GM21390 (cell line): ENCODE data around the gene RSPH1.
"Not testable (repeated sequence)": the region's sequence is repeated elsewhere in the genome, so short reads cannot be mapped to it uniquely, and the experiment has no call there.

Experiments used
- ATAC-seq: cut with Tn5 transposase; IDR thresholded peaks from one replicate; pipeline ENCODE4 v1.9.1; 2021; ENCODE audit not compliant: unreplicated experiment

RSPH1 gene

DNA sequence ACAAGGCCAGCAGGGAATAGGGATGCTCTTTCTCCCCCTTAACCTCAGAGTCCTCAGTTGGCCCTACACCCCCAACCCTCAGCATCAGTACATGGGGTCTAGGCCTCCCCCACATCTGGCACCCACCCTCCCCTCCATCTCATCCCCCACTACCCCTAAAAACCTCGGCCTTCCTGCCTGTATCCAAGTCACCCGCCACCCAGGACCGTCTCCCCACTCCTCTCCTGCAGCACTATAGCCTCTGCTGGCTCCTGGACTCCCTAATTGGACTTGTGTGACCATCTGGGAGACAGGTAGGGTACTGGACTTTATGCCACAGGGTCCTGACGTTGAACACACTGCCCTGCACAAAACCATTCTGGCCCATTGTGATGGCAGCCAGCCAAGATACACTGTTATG lies 6.0 kb downstream of the RSPH1 start:
- ATAC-seq, result no peak

DNA sequence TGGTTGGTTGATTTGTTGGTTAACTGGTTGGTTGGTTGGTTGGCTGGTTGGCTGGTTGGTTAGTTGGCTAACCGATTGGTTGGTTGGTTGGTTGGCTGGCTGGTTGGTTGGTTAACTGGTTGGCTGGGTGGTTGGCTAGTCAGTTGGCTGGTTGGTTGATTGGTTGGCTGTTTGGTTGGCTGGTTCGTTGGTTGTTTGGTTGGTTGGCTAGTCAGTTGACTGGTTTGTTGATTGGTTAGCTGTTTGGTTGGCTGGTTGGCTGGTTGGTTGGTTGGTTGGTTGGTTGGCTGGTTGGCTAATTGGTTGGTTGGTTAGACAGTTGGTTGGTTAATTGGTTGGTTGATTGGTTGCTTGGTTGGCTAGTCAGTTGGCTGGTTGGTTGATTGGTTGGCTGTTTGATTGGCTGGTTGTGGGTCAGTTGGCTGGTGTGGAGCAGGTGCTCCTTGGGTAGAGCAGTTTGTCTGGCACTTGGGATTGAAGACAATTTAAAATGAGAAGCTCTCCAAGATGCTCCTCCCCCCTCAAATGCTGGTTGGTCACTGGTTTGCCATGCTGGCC lies 6.9 kb downstream of the RSPH1 start:
- no peak for ATAC-seq

DNA sequence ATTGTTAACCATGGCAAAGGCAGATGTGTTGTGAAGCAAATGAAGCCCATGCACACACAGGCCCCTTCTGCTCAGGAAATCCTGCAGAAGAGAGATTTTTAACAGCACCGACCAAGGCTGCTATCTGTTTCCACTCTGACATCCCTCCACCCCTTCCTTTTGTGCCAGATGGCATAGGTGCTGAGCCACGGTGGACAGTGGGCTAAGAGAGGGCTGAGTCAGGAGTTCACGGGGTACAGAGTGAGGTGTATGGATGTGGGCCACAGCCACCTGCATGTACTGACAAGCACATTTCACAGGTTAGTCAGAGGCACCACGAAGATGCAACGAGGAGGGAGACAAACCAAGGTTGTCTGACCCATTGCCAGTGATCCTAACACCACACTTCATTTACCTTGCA lies 9.5 kb downstream of the RSPH1 start:
- ATAC-seq, result no peak

DNA sequence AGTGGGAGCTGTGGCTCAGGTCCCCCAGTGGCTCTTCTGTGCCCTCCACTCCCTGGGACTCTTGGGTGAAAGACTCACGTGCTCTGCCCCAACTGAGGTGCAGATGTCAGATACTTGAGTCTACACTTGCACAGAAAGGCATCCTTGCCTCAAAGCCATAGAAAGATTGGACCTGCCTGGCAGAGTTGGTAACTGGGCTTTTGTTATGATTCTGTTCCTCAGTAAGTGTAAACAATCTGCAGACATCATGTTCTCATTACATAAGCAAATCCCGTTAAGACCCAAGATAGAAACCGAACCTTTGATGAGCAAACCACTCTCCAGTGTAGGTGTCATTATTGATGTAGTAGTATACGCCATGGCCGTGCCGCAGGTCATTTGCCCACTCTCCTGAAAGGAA lies 10.0 kb downstream of the RSPH1 start:
- no peak for ATAC-seq

DNA sequence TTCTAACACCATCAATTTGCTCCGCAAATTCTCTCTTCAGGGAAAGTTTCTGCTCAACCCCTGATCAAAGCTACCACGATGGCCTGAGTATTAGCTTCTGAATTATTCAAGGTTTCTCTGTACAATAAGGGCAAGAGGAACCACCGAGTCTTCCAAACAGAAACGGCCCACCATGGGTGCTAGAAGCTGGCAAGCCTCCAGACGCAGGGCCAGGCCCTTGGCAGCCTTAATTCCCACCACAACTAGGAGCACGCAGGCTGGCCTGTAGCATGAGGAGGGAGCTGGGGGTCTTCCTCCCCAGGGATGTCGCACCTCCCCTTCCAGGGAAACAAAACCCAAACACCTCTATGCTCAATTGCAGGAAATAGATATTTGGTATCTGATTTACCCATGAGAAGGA lies 11.1 kb downstream of the RSPH1 start:
- ATAC-seq, result no peak

DNA sequence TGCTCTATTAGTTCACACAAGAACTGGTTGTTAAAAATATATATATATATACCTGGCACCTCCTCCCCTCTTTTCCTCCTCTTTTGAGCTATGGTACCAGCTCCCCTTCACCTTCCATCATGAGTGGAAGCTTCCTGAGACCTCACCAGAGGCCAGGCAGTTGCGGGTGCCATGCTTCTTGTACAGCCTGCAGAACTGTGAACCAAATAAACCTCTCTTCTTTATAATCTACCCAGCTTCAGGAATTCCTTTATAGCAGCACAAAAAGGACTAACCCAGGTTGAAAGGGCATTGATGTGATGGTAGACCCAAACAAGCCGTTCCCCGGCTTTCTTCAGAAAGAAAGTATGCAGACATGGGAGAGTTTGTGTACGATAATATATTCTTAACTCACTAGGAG lies 14.9 kb downstream of the RSPH1 start:
- no peak for ATAC-seq

DNA sequence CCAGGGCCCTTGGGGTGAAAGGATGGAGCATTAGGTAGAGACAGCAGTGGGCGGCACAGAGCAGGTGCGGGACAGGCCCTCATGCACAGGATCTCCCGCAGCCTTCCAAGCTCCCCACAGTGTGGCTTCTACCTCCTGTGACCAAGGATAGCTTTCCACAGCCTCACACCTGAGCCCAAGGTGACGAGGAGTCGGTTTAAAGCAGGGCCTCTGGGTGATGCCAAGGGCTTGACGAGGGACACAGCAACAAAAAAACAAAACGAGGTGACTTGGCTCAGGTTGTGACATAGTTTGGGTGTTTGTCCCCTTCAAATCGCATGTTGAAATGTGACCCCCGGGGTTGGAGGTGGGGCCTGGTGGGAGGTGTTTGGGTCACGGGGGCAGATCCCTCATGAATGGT lies 15.3 kb downstream of the RSPH1 start:
- ATAC-seq, result no peak

DNA sequence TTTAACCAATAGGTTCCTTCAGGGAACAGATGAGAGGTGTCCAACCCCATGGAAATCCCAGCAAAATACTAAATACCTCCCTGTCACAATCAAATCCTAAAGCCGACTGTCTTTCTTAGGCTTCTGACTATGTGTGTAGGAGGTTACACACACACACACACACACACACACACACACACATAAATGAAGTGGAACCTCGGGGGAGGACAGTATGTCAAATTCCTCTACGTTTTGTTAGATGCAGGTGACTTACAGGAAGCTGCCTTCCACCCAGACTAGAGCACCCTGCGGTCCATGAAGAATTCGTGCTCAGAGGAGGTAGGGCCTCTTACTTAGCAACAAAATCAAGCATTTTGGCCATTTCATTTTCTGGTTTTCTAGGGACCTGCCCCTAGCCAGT lies 16.4 kb downstream of the RSPH1 start:
- no peak for ATAC-seq

DNA sequence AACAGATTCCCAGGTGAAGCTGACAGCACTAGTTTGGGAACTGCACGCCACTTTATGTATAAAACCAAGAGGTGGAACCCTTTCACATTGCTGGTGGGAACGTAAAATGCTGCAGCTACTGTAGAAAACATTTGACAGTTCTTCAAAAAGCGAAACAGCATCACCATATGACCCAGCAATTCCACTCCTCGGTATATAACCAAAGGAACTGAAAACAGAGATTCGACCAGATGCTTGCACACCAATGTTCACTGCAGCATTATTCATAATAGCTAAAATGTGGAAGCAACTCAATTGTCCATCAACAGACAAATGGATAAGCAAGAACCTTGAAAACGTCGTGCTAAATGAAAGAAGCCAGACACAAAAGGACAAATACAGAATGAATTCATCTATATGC lies 17.5 kb downstream of the RSPH1 start:
- ATAC-seq, result no peak

DNA sequence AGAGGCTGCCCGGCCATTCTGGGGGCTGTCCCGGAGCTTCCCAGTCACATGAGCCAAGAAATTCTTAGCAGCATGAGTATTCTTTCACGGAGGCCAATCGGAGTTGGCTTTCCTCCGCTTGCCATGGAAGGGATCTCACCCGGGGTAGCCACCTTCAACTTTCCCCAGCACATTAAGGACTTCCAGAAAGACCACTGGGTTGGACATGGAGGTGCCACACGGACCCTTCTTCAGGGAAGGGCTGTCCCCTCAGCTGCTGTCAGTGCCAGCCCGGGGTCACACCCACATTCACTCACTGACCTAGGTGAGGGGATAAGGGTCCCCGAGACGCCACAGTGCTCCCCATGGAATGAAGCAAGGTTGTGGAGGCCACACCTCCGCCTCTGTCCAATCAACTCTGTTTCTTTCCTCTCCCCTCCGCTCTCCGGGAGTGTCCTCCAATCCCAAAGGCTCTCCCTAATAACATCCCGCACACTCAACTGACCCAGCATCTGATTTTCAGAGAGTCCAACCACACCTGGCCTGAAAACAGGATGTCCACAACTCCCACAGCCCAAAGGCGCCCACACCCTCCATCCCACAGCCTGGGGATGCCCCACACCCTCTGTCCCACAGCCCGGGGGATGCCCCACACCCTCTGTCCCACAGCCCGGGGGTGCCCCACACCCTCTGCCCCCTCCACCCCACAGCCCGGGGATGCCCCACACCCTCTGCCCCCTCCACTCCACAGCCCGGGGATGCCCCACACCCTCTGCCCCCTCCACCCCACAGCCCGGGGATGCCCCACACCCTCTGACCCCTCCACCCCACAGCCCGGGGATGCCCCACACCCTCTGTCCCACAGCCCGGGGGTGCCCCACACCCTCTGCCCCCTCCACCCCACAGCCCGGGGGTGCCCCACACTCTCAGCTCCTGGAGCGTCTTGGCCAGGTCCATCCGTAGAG lies 19.4 kb downstream of the RSPH1 start:
- no peak for ATAC-seq

DNA sequence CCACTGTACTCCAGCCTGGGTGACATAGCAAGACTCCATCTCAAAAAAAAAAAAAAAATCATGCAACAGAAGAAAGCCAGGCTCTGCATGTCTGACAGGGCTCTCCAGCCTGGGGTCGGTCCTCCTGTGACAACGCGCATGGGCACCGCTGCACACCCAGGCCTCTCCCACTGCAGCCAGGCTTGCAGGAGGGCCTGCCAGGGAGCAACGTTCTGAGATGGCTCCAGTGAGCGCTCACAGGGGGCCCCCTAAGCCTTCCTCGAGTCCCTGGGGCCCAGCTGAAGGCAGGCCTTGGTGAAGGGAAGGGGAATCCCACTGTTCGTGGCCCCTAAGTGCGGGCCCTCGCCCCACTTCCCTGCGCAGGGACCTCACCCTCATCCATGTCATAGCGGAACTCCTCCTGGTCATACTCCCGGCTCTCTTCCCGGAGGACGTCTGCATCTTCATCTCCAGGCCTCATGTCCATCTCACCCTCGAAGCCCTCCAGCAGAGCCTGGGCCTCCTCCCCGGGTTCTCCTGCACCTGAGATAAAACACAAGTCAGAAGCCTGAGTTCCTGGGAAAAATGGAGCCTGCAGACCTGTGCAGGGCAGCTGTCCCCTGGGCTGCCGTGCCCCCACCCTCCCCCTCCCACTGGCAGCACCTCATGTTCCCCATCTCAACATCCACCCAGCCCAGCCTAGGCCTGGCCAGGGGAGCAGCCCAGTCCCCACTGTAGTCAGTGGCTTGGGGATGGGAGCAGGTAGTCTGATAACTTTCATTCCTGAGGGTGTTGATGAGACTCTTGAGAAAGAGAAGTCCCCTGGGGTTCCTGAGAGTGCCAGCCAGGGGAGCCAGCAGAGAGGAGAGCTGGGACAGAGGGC lies 20.3 kb downstream of the RSPH1 start:
- no peak for ATAC-seq

DNA sequence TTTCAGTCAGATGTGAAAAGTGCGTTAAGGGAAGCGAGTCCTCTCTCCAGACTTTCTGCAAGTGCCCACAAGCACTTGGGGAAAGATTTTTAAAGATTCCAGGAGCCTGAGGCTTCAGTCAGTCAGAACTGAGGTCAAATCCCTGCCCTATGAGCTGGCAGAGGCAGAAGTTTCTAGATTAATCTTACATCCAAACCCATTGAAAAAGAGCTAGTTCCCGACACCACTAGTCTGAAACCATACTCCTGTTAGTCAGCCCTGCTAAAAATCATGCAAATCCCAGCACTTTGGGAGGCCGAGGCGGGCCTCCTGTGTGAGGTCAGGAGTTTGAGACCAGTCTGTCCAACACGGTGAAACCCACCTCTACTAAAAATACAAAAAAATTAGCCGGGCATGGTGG lies 21.0 kb downstream of the RSPH1 start:
- ATAC-seq, result no peak

DNA sequence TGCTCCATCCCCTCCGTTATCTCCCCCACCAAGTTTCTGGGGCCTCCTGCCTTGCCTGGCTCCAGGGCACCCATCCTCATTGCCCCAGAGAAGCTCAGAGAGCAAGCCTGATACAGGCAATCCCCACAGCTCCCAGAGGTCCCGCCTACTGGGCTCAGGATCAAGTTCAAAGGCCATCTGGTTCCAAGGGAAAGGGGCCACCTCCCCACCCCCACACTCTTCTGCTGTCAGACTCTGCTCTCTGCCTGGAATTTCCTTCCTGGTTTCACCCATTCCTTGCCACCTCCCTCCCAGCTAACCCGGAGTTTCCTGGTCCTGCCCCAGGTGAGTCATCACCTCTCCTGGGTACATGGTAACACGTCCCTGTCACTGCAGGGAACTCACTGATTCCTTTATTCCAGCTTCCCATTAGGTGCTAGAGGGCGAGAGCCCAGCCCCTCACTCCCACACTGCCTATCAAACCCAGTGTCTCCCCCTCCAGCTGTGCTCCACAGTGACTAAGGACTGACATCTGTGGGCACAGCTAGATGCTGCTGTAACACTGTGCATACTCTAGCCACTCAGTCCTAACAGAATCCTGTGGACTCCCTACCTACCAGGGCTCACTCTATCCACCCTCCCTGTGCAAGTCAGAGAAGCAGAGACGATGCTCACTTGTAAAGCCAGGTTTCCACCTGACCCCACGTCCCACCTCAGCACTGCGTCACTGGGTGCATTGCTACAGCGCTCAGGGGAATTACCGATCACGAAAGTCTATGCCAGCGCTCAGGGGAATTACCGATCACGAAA lies 21.8 kb downstream of the RSPH1 start:
- peak; percentile 50 for ATAC-seq

DNA sequence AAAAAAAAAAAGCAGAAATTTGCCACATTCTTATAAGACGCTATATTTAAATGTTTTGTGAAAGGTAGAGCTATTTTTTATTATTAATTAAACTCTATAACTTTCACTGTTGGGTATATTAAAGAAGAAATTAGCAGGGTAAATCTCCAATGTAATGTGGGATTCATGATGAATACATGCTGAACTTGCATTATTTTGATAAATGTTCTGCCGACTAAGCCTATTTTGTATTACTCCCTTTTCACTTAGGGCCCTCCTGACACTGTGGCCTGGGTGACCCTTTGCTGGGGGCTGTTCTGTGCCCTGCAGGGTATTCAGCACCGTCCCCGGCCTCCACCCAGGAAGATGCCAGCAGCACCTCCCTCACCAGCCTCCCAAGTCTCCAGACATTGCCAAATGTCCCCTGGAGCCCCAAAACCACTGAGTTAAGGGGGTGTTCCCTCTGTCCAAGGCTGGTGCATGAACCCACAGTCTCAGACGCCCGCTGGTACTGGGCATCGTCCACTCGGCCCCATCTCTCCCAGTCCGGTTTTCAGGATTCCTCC lies 22.5 kb downstream of the RSPH1 start:
- ATAC-seq, result no peak

DNA sequence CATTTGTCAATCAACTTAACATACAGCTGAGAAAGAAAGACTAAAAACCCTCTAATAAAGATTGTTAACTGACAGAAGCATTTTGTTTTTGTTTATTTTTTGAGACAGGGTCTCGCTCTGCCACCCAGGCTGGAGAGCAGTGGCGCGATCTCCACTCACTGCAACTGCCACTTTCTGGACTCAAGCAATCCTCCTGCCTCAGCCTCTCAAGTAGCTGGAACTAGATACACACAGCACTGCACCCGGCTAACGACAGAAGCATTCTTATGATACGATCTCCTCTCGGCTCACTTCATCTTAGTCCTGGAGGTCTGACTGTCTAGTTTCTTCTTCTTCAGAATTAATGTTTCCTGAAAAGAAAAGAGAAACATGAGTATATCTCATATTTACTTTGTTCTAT lies 23.5 kb downstream of the RSPH1 start:
- ATAC-seq, result no peak

DNA sequence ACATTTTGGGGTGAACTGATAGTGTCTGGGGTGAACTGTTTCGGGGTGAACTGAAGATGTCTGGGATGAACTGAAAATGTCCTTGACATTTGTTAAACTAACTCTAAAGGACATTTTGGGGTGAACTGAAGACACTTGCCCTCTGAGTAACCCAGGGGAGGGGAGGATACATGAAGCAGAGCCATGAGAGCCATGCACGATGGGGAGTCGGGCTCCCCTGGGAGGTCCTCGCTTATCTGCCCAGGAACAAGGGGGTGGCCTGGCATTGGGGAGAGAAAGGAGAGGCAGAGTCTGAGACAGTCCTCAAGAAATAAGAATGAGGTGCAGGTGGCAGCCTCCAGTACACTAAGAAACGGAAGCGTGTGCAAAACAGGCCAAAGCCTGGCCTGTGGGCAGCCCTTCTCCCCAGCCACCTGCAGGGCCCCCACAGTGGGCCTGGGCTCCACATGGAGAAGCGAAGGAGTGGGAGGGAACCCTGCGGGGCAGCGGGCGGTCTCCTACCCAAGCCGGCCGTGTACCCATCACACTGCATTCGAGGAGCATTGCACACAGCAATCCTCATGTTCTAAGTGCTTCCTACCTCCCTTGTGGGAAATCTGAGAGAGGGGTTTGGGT lies 24.2 kb downstream of the RSPH1 start:
- no peak for ATAC-seq

DNA sequence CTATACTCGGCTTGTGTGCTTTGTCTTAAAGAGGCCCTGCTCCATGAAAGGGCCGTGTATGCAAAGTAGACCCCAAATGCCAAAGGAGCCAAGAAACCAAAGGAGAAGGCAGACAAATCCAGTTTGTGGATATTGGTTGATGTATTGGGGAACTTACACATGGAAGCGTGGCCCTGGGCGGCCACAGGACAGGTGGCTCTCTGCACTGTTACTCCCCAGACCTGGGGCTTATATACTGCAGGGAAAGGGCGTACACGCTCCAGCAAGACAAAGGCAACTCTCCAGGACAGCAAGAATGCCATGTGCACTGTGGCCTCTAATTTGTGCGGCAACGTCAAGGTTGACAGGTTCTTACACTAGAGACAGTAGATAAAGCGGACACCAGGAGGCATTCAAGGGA lies 24.8 kb downstream of the RSPH1 start:
- ATAC-seq, result no peak

DNA sequence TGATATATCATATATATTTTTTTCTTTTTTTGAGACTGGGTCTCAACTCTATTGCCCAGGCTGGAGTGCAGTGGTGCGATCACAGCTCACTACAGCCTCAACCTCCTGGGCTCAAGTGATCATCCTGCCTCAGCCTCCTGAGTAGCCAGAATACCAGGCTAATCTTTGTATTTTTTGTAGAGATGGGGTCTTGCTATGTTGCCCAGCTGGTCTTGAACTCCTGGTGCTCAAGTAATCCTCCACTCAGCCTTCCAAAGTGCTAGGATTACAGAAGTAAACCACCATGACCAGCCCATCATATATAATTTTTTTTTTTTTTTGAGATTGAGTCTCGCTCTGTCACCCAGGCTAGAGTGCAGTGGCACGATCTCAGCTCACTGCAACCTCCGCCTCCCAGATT lies 26.3 kb downstream of the RSPH1 start:
- not testable (repeated sequence) for ATAC-seq

DNA sequence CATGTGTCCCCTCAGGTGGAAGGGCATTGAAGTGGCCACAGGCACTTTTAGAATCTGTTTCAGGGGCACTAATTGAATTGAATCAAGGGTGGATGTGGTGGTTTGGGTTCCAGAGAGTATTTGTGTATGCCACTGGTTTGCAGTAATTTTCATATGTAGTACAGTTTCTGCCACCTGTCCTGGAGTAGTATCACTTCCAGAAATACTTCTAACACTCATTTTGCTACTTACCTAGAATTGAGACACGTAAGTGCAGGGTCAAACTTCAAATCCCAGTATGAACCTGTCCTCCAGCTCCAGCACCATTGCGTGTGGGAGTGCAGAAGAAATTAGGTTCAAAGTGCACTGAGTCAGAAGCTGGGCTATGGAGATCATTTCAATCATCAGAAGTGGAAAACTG lies 26.8 kb downstream of the RSPH1 start:
- ATAC-seq, result peak; percentile 47

DNA sequence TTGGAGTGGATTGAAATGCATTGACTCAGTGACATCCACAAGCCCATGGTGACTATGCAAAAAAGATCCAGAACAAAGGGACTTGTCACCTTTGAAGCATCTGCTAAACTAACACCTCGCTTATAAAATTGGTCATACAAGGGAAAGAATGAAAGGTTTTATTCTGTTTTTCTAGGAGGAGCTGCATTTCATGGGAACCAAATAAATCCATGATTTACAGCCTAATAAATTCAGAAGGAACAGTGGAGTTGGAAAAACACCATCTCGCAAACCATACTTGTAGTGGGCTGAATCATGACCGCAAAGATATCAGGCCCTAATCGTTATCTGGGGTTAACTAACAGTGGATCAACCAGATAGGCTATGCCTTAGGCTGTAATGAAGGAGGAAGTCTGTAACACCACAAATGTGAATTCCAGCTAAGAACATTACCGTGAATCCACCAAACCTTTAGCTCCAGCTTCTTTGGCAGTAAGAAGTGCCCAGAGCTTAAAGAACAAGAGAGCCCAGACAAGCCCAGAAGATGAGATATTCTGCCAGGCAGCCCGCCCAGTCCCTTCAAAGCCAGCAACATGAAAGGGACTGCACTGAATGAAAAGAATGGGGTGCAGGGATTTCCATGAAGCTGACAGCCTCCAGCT lies 27.4 kb downstream of the RSPH1 start:
- ATAC-seq, result no peak
